A549 (cell line): Measurements from ENCODE around the gene DYRK2. TPM values are rescaled to one million over a fixed set of nuclear protein-coding genes. Genes with fewer than 3 reads are reported as not detected.

ENCODE experiments used
- ATAC-seq, 2 experiments: fragments of 200-7000 bp in 1 of 2; fragments of >200 bp in 1 of 2; cut with Nextera tagmentation in 1 of 2; cut with Tn5 transposase in 1 of 2; 3 replicates each; pipeline versions ENCODE4 v1.8.0 to v1.9.1; 2018 to 2020; ENCODE audit warnings: mild to moderate bottlenecking in 1 of 2, moderate library complexity in 1 of 2
- CTCF ChIA-PET: fragments of 300-600 bp; sonication (Branson Sonifier 250); formaldehyde crosslinking; extraction: SDS; loops from one replicate; lab custom pipeline; 2021; ENCODE audit warnings: antibody characterized with exemption, inconsistent platforms; lab: Yijun Ruan, JAX
- POLR2A ChIA-PET: fragments of 350-600 bp; formaldehyde crosslinking; extraction: SDS; loops from one replicate; lab custom pipeline; 2021; ENCODE audit warnings: antibody characterized with exemption, inconsistent platforms; lab: Yijun Ruan, JAX
- DNase-seq, 2 experiments: peaks; one replicate each; pipeline versions ENCODE4 v3.0.0 to v3.0.0-alpha.2; 2011 to 2016; ENCODE audit warnings: low read depth in 1 of 2, low spot score in 1 of 2
- FAIRE-seq: peaks from 2 replicates; lab custom pipeline; 2011; peaks lifted over from hg19 to GRCh38; lab: Jason Lieb, UNC
- H3K27ac ChIP-seq, 2 experiments: fragments of >200 bp; sonication (Bioruptor Twin); formaldehyde crosslinking; 3 replicates each; pipeline ENCODE4 v1.5.1; 2016 to 2017
- H3K4me1 ChIP-seq: fragments of >200 bp; sonication (Bioruptor Twin); formaldehyde crosslinking; 3 replicates; pipeline ENCODE4 v1.6.1; 2016
- H3K4me2 ChIP-seq: fragments of >200 bp; sonication (Bioruptor Twin); formaldehyde crosslinking; 3 replicates; pipeline ENCODE4 v1.6.1; 2016
- H3K4me3 ChIP-seq: fragments of >200 bp; sonication (Bioruptor Twin); formaldehyde crosslinking; 3 replicates; pipeline ENCODE4 v1.5.1; 2016
- H3K9me3 ChIP-seq: fragments of >200 bp; sonication (Bioruptor Twin); formaldehyde crosslinking; 3 replicates; pipeline ENCODE4 v1.6.1; 2016
- CBX8 ChIP-seq: fragments of 200-600 bp; sonication (generic); IDR thresholded peaks from 2 replicates; pipeline ENCODE4 v1.6.1; 2016
- CEBPB ChIP-seq, 2 experiments: fragments of >200 bp in 1 of 2; sonication (Bioruptor Twin) in 1 of 2; formaldehyde crosslinking in 1 of 2; IDR thresholded peaks; 2 replicates each; pipeline ENCODE4 v1.6.1; 2012 to 2016
- E2F6 ChIP-seq: IDR thresholded peaks from 2 replicates; pipeline ENCODE4 v1.6.1; 2012; ENCODE audit warnings: low read depth, borderline replicate concordance
- EHF ChIP-seq: fragments of 250-450 bp; sonication (Bioruptor Pico); IDR thresholded peaks from 2 replicates; pipeline ENCODE4 v1.5.0; 2020; ENCODE audit warnings: mild to moderate bottlenecking
- FOSL2 ChIP-seq, 2 experiments: fragments of 450-650 bp in 1 of 2; fragments of >200 bp in 1 of 2; sonication (Bioruptor Twin) in 1 of 2; formaldehyde crosslinking; IDR thresholded peaks; 2 replicates each; pipeline versions ENCODE4 v1.5.0 to v1.6.1; 2016 to 2020; ENCODE audit warnings: mild to moderate bottlenecking in 1 of 2, moderate library complexity in 1 of 2
- FOXS1 ChIP-seq: fragments of 250-450 bp; sonication (Bioruptor Pico); IDR thresholded peaks from 2 replicates; pipeline ENCODE4 v1.5.0; 2020; ENCODE audit warnings: mild to moderate bottlenecking, moderate library complexity
- GATA3 ChIP-seq: IDR thresholded peaks from 2 replicates; pipeline ENCODE4 v1.6.1; 2012; ENCODE audit warnings: borderline replicate concordance
- HDAC2 ChIP-seq: fragments of 200-600 bp; sonication (generic); IDR thresholded peaks from 2 replicates; pipeline ENCODE4 v1.6.1; 2016
- HES2 ChIP-seq: fragments of >200 bp; sonication (Bioruptor Twin); formaldehyde crosslinking; IDR thresholded peaks from 2 replicates; pipeline ENCODE4 v1.6.1; 2016
- HOXB5 ChIP-seq: fragments of 250-450 bp; sonication (Bioruptor Pico); IDR thresholded peaks from 2 replicates; pipeline ENCODE4 v1.5.0; 2020; ENCODE audit warnings: mild to moderate bottlenecking, moderate library complexity
- JUNB ChIP-seq: fragments of >200 bp; sonication (Bioruptor Twin); formaldehyde crosslinking; IDR thresholded peaks from 2 replicates; pipeline ENCODE4 v1.6.1; 2016
- KDM5A ChIP-seq: fragments of 200-600 bp; sonication (generic); IDR thresholded peaks from 2 replicates; pipeline ENCODE4 v1.6.1; 2016; ENCODE audit warnings: antibody characterized with exemption, mild to moderate bottlenecking
- MAFK ChIP-seq: fragments of 450-650 bp; IDR thresholded peaks from 2 replicates; pipeline ENCODE4 v1.6.1; 2014; ENCODE audit not compliant: partially characterized antibody
- NPAS2 ChIP-seq: fragments of 250-450 bp; sonication (Bioruptor Pico); IDR thresholded peaks from 2 replicates; pipeline ENCODE4 v1.8.0; 2022; ENCODE audit warnings: mild to moderate bottlenecking, moderate library complexity, borderline replicate concordance
- PBX3 ChIP-seq: IDR thresholded peaks from 2 replicates; pipeline ENCODE4 v1.6.1; 2012
- RAD21 ChIP-seq, 2 experiments: fragments of >200 bp in 1 of 2; sonication (Bioruptor Twin) in 1 of 2; formaldehyde crosslinking in 1 of 2; IDR thresholded peaks in 1 of 2; conservative IDR thresholded peaks in 1 of 2; 2 replicates in 1 of 2; 3 replicates in 1 of 2; pipeline ENCODE4 v1.6.1; 2012 to 2018; ENCODE audit warnings: inconsistent platforms in 1 of 2
- REST ChIP-seq: fragments of 200-600 bp; sonication (generic); IDR thresholded peaks from 2 replicates; pipeline ENCODE4 v1.6.1; 2016; ENCODE audit warnings: antibody characterized with exemption, mild to moderate bottlenecking, moderate library complexity
- SMC3 ChIP-seq: fragments of >200 bp; sonication (Bioruptor Twin); formaldehyde crosslinking; IDR thresholded peaks from 3 replicates; pipeline ENCODE4 v1.6.1; 2018; ENCODE audit warnings: inconsistent platforms
- ZFP36 ChIP-seq: fragments of 450-650 bp; IDR thresholded peaks from 2 replicates; pipeline ENCODE4 v1.6.1; 2014; ENCODE audit warnings: borderline replicate concordance; ENCODE audit not compliant: partially characterized antibody
- ZNF302 ChIP-seq: fragments of 250-450 bp; sonication (Bioruptor Pico); IDR thresholded peaks from 2 replicates; pipeline ENCODE4 v1.9.0; 2021; ENCODE audit warnings: inconsistent platforms, mild to moderate bottlenecking, moderate library complexity
- ZSCAN20 ChIP-seq: fragments of 250-450 bp; sonication (Bioruptor Pico); IDR thresholded peaks from 2 replicates; pipeline ENCODE4 v1.8.0; 2022; ENCODE audit warnings: mild to moderate bottlenecking, moderate library complexity
- WGBS: methylation state at CpG from one replicate; pipeline ENCODE4 v1.1.6; 2017; ENCODE audit errors: missing lambda C conversion rate; 5-methylcytosine and 5-hydroxymethylcytosine counted together
- polyA plus RNA-seq, 4 experiments: library from polyadenylated mRNA; depleted of rRNA in 3 of 4; stranded (reverse); fragments of >200 nt; fragmentation: RNase III in 1 of 4; extraction: RNeasy Plus Mini Kit Qiagen cat#74134 plus additional on column Dnase treatment in 1 of 4; gene quantifications; 2 replicates in 3 of 4; 3 replicates in 1 of 4; pipeline ENCODE4 v1.2.3, GENCODE V29; 2011 to 2017

The DYRK2 gene
- polyA plus RNA-seq, 2 of the 4 experiments (the other 2 are of a cell fraction): 9.1 to 17.2 TPM

GRCh38 chr12:67710582-67710981 is 62.0 kb downstream of the DYRK2 start:
- peak; percentile 9 to 82 for DNase-seq
- WGBS: 2% methylated on average over 3 of the region's 3 CpGs
- peak overlapping the region; percentile 12 to 54; a peak in 4 of 6 replicates for H3K27ac ChIP-seq
- no peak for TF ChIP-seq FOSL2 (IDR thresholded peaks at IDR 0.05)
- TF ChIP-seq FOSL2 (CRISPR knock-in tag; IDR thresholded peaks at IDR 0.05): peak; percentile 59
- no peak for TF ChIP-seq ZSCAN20 (CRISPR knock-in tag)
- TF ChIP-seq HDAC2: no peak
- no peak for TF ChIP-seq REST
- TF ChIP-seq KDM5A: no peak
- TF ChIP-seq ZFP36: no peak
- no peak for TF ChIP-seq EHF (CRISPR knock-in tag)
- TF ChIP-seq PBX3: no peak
- TF ChIP-seq HES2: no peak
- peak; percentile 43 for TF ChIP-seq MAFK
- TF ChIP-seq E2F6: no peak
- TF ChIP-seq FOXS1: no peak
- 0 out of 2 replicates have a peak, but pooled peaks have one; percentile 26 for TF ChIP-seq GATA3
- no peak for TF ChIP-seq JUNB
- TF ChIP-seq NPAS2 (CRISPR knock-in tag): no peak
- TF ChIP-seq RAD21 (conservative IDR thresholded peaks at IDR 0.05 in 1 of 2, IDR thresholded peaks at IDR 0.05 in 1 of 2): no peak
- TF ChIP-seq HOXB5 (CRISPR knock-in tag): no peak
- TF ChIP-seq CBX8: no peak
- H3K9me3 ChIP-seq: no peaks in the 10 kb centered on the region
- peak overlapping the region; percentile 52 for H3K4me2 ChIP-seq
- H3K4me1 ChIP-seq: peaks cover 35% of the 10 kb centered on the region
- H3K4me3 ChIP-seq: no peak overlapping the region
- no peak for FAIRE-seq
- ATAC-seq: peak; percentile 84 to 93
- ChIA-PET CTCF (interaction anchor here (1.0 kb wide), 1 partner anchor 34 kb away, joined by 3 read pairs; no protein-coding TSS in a partner anchor), POLR2A (interaction anchor here (0.6 kb wide), 1 partner anchor 9 kb away, joined by 3 read pairs; no protein-coding TSS in a partner anchor)

- H3K27ac ChIP-seq: no peak overlapping the region
- ChIA-PET CTCF (interaction anchor here (1.0 to 1.6 kb wide), 2 partner anchors 16 to 231 kb away, joined by 3 read pairs; no protein-coding TSS in a partner anchor), POLR2A (no interaction called here)
- H3K4me2 ChIP-seq: no peak overlapping the region
- 75% methylated on average over 1 of the region's 1 CpG for WGBS
- no peak for DNase-seq
- ATAC-seq: no peak
- H3K4me3 ChIP-seq: no peak overlapping the region
- H3K4me1 ChIP-seq: peaks cover 24% of the 10 kb centered on the region
- no peaks in the 10 kb centered on the region for H3K9me3 ChIP-seq
- FAIRE-seq: no peak
- TF ChIP-seq CEBPB (IDR thresholded peaks at IDR 0.05) (no peak), GATA3 (no peak), ZNF302 (CRISPR knock-in tag) (no peak), SMC3 (no peak)
Observed at GRCh38 chr12:67712011-67712410, 63.5 kb downstream of the DYRK2 start.
